ENCODE data around the gene CIART.
"Not testable (repeated sequence)": the region's sequence is repeated elsewhere in the genome, so short reads cannot be mapped to it uniquely, and the experiment has no call there.

Gene CIART

DNA sequence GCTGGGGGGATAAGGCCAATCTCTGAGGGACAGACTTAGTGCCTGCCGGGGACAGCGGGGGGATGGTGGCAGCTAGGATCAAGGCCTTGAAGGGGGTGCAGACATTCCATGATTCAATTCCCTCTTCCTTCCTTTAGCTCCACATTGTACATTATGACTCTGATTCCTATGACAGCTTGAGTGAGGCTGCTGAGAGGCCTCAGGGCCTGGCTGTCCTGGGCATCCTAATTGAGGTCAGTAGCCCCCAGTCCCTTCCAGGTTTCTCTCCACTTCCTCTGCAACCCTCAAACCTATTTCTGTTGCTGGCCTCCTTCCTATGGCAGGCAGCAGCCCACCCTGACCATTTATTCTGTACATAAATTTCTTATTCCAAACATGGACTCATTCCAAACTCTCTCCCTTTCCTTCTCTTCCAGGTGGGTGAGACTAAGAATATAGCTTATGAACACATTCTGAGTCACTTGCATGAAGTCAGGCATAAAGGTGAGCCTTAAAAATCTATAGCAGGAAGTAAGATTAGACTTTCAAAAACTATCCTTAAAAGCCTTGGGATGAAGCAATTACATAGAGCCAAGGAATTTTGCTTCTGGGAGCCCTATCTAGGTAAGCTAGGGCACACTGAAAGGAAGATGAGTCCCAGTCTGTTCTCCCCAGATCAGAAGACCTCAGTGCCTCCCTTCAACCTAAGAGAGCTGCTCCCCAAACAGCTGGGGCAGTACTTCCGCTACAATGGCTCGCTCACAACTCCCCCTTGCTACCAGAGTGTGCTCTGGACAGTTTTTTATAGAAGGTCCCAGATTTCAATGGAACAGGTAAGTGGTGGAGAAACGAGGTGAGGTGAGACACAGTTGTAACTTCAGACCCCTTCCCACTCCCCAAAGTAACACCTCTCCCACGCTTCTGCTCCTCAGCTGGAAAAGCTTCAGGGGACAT lies 19.7 kb upstream of the CIART start:
- no peak for DNase-seq

- DNase-seq = no peak
These were observed 18.8 kb upstream of the CIART start for GRCh38 chr1:150263549-150263948.

- no peak for DNase-seq
These were observed 14.5 kb upstream of the CIART start for GRCh38 chr1:150267896-150268295.

- DNase-seq = no peak
These were observed 14.0 kb upstream of the CIART start for GRCh38 chr1:150268340-150268704.

DNA sequence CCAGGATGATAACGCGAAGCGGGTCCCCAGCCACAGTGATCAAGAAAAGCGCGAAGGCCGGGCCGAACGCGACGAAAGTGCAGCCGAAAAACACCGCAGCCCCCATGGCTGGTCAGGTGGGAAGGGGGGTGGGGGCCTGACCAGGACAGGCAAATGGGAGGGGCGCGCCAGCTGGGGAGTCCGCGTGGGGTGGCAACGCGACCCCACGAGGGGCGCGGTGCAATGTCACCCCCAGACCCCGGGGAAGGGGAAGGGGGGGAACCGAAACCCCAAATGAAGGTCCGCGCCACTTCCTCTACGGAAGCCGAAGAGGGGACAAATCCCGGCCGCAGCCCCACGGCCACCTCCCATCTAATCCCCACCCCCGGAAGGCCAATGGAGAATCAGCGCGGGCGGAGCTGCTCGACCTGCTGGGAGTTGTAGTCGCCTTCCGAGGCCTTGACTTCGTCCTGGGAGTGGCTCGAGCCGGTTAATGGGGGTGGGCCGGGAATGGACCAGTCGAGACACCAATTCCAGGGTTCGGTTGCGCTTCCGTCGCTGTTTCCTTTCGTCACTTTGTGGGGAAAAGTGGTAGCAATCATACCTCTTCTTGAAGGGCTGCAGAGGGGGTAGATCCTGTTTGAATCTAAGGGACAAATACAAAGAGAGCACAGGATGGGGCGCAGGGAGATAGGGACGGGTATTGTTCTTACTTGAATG lies 13.5 kb upstream of the CIART start, which contains the start of gene APH1A:
Gene APH1A, minus strand, starts transcription at position 312 of the 699 bp plus-strand sequence. Its CDS starts 206 bp downstream, at position 106.
- DNase-seq = peak; percentile 97

DNA sequence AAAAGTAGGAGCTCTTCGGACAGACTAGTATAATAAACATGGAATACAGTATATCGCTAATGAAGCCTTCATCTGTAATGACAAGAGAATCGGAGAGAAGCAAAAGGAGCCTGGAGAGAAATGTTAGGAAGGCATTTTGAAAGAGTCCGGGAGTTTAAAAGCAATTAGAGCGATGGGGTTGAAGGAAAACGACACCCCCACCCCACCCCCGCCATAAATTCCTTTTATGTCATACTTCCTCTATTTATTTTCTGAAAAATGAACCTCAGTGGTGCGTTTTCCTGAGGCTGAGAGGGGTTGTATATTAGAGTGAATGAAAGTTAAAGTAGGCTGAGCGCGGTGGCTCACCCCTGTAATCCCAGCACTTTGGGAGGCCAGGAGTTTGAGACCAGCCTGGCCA lies 12.9 kb upstream of the CIART start:
- DNase-seq = no peak

- DNase-seq = no peak
These were observed 10.9 kb upstream of the CIART start for GRCh38 chr1:150271291-150271959.

DNA sequence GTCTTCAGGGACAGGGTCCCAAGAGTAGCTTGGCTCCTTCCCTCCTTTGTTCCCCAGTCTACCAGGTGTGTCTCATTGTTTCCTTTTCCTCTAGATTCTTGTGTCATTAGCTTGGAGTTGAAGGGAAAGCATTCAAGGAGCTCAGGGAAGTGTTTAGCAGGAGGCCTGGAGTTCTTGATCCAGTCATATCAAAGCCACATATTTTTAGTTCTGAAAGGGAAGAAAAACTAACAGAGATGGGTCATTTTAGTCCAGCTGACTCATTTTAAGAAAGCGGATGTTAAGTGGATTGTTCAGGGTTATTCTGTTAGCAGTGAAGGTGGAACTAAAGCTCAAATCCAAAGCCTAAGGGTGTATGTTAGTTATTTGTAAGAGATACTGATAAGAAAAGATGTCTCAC lies 9.0 kb upstream of the CIART start:
- DNase-seq = no peak

- DNase-seq = no peak
These were observed 2.1 kb upstream of the CIART start for GRCh38 chr1:150280138-150280707.

DNA sequence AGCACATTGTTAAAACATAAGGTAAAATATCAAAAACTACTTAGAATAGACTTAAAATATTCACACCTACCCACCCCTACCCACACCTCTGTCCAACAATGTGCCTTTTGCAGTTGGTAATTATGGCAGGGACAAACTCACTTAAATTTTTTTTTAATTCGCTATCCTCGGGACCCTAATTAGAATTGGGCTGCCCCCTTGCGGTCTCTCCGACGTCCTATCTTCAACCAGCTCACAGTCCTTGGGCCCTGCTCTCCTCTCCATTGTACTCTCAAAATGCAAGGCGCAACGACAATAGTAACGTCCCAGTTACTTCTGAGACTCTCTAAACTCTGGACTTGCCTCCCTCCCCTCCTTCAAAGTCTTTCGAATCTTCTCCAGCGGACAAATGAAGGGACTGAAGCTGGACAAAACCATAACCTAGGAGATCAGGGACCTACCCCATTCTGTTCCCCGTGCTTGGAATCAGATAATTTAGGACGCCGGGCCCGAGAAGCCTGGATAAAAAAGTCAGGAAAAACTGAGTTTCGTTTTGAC lies 1.1 kb upstream of the CIART start:
- DNase-seq = peak; percentile 75

GRCh38 chr1:150282558-150282958 lies 204 bp downstream of the CIART start:
- DNase-seq = no peak

DNA sequence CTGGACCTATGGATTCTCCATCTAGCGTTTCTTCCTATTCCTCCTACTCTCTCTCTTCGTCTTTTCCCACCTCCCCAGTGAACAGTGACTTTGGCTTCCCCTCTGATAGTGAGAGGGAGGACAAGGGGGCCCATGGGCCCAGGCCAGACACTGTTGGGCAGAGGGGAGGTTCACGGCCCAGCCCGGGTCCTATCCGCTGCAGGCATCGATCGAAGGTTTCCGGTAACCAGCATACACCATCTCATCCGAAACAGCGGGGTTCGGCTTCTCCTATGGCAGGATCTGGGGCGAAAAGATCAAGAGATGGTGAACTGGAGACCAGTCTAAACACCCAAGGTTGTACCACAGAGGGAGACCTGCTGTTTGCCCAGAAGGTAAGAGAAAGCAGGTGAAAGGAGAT lies 906 bp downstream of the CIART start:
- DNase-seq = no peak

DNA sequence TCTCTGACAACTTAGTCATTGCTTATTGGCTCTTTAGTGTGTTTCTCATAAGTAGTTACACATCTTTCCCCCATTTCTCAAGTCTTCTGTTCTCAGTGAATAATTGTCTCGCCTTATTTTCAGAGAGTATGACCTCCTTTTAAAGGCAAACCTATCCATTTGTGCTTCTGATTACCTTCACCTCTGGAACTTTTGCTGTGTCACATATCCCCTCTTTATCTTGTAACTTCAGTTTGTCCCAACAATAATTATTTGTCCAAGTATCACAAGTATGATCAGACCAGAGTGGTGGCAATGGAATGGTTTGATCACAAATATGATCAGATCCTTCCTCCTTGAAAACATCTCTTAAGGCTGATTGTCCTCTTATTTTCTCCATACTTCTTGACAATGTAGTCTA lies 6.0 kb downstream of the CIART start:
- no peak for DNase-seq

DNA sequence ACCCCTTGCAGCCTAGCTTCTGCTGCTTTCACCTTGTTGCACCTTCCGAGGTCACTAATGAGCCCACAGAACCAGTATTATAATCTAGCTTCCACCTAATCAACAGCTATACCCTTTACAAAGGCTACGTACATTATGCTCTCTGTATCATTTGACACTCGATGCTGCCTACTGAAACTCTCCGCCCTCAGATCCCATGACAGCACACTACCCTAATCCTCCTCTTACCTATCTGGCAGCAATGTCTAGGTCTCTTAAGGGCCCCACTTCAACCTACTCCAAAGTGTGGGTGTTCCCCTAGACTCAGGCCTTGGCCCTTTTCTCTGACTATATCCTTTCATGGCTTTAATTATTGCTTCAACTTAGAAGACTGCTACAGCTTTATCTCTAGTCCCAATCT lies 6.5 kb downstream of the CIART start:
- DNase-seq = no peak

DNA sequence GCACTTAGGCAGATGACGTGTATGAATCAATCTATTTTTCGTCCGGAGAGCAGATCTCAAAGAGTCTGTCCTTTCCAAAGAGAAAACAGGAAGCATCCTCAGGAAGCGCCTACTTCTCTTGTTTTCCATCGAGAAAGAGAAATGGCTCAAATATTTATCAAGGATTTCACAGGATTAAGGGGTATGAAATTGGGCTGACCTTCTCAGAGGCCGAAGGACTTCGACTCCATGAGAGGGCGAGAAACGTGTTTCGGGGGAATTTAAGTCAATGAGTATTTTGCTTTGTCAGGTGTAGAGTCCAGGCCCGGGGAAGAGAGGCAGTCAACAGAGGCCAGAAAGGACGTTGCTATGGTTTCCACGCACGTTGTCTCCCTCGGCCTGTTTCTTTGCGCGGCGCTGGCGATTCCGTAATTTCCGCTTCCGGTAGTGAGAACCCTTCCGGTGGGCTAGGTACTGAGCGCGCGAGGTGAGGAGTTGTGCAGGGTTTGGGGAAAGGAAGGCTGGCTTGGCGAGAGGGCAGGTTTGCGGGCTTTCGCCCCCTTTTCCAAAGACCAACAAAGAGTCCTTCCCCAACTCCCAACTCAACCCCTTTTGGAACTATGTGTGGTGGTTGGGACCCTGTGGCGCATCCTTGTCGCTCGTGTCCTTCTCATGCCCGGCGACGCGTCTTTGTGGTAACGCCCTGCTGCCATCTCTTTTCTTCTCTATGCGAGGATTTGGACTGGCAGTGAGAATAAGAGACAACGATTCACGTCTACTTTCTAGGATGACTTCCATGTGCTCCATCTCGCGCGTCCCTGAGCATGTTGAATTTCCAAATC lies 11.3 kb downstream of the CIART start, which contains the start of gene MRPS21:
Gene MRPS21, plus strand, starts transcription at position 429 of the 821 bp plus-strand sequence. CDS start 506 bp downstream, outside the sequence.
- peak; percentile 92 for DNase-seq

GRCh38 chr1:150295476-150295875 lies 13.1 kb downstream of the CIART start:
- no peak for DNase-seq

DNA sequence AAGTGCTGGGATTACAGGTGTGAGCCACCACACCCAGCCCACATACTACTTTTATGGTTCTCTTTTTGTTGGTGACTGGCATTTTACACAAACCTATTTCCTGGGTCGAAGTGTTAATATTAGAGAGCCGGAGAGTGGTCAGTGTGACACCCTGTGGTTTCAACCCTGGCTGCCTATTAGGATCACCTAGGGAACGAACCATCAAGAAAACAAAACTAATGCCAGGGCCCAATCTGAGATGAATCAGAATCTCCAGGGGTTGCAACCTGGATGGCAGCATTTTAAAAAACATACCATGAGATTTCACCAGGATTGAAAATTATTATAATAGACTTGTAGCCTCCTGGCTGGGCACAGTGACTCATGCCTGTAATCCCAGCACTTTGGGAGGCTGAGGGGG lies 17.4 kb downstream of the CIART start:
- DNase-seq = no peak

DNA sequence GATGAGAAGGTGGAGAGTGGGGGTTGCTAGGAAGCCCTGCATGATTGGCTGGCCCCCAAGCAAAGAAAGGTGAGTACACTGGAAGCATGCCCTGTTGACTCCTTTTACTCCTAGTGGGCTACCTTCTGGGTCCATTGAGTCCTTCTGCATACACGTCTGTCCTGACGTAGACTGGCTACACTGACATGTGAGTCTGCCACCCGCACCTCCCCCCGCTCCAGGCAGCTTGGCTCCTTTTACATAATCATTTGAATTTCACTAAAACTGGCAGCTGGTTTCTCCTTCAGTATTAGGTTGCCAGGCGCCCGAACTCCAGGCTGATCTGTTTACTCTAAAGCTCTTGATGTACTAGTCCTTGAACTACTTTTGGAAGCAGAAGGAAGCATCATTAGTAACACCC lies 20.0 kb downstream of the CIART start:
- DNase-seq = no peak

- DNase-seq = no peak
These were observed 20.5 kb downstream of the CIART start for GRCh38 chr1:150302902-150303301.

- DNase-seq = not testable (repeated sequence)
These were observed 26.2 kb downstream of the CIART start for GRCh38 chr1:150308585-150308984.

DNA sequence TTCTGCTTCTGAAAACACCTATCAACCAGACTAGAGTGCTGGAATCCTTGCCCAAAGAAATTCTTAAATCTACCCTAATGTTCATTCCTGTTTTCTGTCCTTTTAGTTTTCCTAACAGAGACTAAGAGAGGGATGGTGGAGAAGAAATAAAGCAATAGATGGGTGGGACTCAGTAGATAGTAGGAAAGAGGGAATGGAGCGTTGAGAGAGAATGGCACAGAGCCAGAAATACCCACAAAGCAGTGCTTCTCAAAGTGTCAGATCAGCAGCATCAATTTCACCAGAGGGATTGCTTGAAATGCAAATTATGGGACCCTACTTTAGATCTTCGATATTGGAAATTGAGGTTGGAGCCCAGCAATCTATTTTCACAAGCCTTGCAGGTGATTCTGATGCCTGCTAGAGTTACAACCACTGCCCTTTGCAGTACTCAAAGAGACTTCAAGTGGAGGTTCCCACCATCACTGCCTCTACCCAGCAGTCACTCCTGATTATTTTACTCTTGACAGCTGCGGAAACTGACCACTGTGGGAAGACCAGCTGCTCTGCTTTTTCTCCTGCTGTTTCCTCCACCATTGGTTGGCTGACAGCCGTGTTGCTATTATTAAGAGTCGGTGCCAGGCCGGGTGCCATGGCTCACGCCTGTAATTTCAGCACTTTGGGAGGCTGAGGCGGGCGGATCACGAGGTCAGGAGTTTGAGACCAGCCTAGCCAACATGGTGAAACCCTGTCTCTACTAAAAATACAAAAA lies 27.6 kb downstream of the CIART start:
- DNase-seq = peak; percentile 45
